DOHH2 (cell line): Measurements from ENCODE around the gene CYP11A1.

ENCODE experiments used
- H3F3A ChIP-seq: fragments of 200-600 bp; sonication (generic), shearing (Covaris generic); 2 replicates; pipeline ENCODE4 v1.6.0; 2016; ENCODE audit warnings: antibody characterized with exemption, mild to moderate bottlenecking; ENCODE audit not compliant: control insufficient read depth, insufficient read depth
- H3K27ac ChIP-seq: fragments of 200-600 bp; sonication (generic); 2 replicates; pipeline ENCODE4 v1.5.1; 2014; ENCODE audit warnings: low read depth, mild to moderate bottlenecking, low read length, moderate library complexity
- H3K27me3 ChIP-seq: fragments of 200-600 bp; sonication (generic); 2 replicates; pipeline ENCODE4 v1.6.1; 2014; ENCODE audit warnings: mild to moderate bottlenecking, low read length, mixed read lengths; ENCODE audit not compliant: control insufficient read depth
- H3K36me3 ChIP-seq: fragments of 200-600 bp; sonication (generic); 2 replicates; pipeline ENCODE4 v1.6.1; 2014; ENCODE audit warnings: mild to moderate bottlenecking, low read length, moderate library complexity, mixed read lengths; ENCODE audit not compliant: control insufficient read depth
- H3K4me1 ChIP-seq: fragments of 200-600 bp; sonication (generic); 2 replicates; pipeline ENCODE4 v1.6.1; 2014; ENCODE audit warnings: mild to moderate bottlenecking, low read length, mixed read lengths; ENCODE audit not compliant: control insufficient read depth
- H3K4me2 ChIP-seq: fragments of 200-600 bp; sonication (generic); 2 replicates; pipeline ENCODE4 v1.6.0; 2014; ENCODE audit warnings: mild to moderate bottlenecking, low read length, moderate library complexity
- H3K4me3 ChIP-seq: fragments of 200-600 bp; sonication (generic); 2 replicates; pipeline ENCODE4 v1.5.1; 2014; ENCODE audit warnings: mild to moderate bottlenecking, low read length, mixed read lengths
- H3K79me2 ChIP-seq: fragments of 200-600 bp; sonication (generic); 2 replicates; pipeline ENCODE4 v1.6.1; 2014; ENCODE audit warnings: mild to moderate bottlenecking, low read length, mixed read lengths; ENCODE audit not compliant: control insufficient read depth
- H3K9me2 ChIP-seq: fragments of 200-600 bp; sonication (generic); replicated peaks from 2 replicates; pipeline ENCODE4 v1.6.1; 2014; ENCODE audit warnings: mild to moderate bottlenecking, low read length, mixed read lengths; ENCODE audit not compliant: control insufficient read depth
- H3K9me3 ChIP-seq: fragments of 200-600 bp; sonication (generic); 2 replicates; pipeline ENCODE4 v1.6.1; 2014; ENCODE audit warnings: antibody characterized with exemption, low read length, mixed read lengths; ENCODE audit not compliant: control insufficient read depth, insufficient read depth
- H4K20me1 ChIP-seq: fragments of 200-600 bp; sonication (generic); 2 replicates; pipeline ENCODE4 v1.6.0; 2014; ENCODE audit warnings: low read depth, mild to moderate bottlenecking, antibody characterized with exemption, low read length, moderate library complexity; ENCODE audit not compliant: control insufficient read depth, insufficient read depth
- CTCF ChIP-seq: fragments of 200-600 bp; sonication (generic); IDR thresholded peaks from one replicate; pipeline ENCODE4 v1.5.1; 2014; ENCODE audit warnings: antibody characterized with exemption, mild to moderate bottlenecking, low read depth, low read length; ENCODE audit not compliant: poor library complexity, severe bottlenecking
- EZH2phosphoT487 ChIP-seq: fragments of 200-600 bp; sonication (generic); IDR thresholded peaks from 2 replicates; pipeline ENCODE4 v1.6.1; 2017; ENCODE audit warnings: borderline replicate concordance, mild to moderate bottlenecking, antibody characterized with exemption, low read length, moderate library complexity, mixed read lengths

CYP11A1 gene

GRCh38 chr15:74412159-74412558 lies 44.7 kb upstream of the CYP11A1 start:
- no peak overlapping the region for H3K27ac ChIP-seq
- peaks cover 20% of the 10 kb centered on the region; the same call in 1 of the 2 replicates for H4K20me1 ChIP-seq
- TF ChIP-seq EZH2phosphoT487: no peak
- peaks cover 91% of the 10 kb centered on the region for H3K27me3 ChIP-seq
- no peak overlapping the region for H3K4me2 ChIP-seq
- no peaks in the 10 kb centered on the region for H3K36me3 ChIP-seq
- H3F3A ChIP-seq: no peaks in the 10 kb centered on the region
- no peaks in the 10 kb centered on the region for H3K9me2 ChIP-seq
- H3K9me3 ChIP-seq: no peaks in the 10 kb centered on the region
- no peaks in the 10 kb centered on the region for H3K4me1 ChIP-seq
- no peaks in the 10 kb centered on the region for H3K79me2 ChIP-seq
- H3K4me3 ChIP-seq: no peak overlapping the region

- Histone ChIP-seq H3K27me3 (peaks cover 91% of the 10 kb centered on the region), H3K9me3 (no peaks in the 10 kb centered on the region), H3K4me1 (no peaks in the 10 kb centered on the region), H3K27ac (no peak overlapping the region), H3K9me2 (no peaks in the 10 kb centered on the region), H3K4me2 (no peak overlapping the region), H3K36me3 (no peaks in the 10 kb centered on the region), H3F3A (no peaks in the 10 kb centered on the region), H3K4me3 (no peak overlapping the region), H3K79me2 (no peaks in the 10 kb centered on the region), H4K20me1 (peaks cover 24% of the 10 kb centered on the region)
- TF ChIP-seq CTCF: no peak
- no peak for TF ChIP-seq EZH2phosphoT487
These were observed 44.2 kb upstream of the CYP11A1 start for GRCh38 chr15:74411686-74412085.

- peaks cover 21% of the 10 kb centered on the region for H4K20me1 ChIP-seq
- no peaks in the 10 kb centered on the region for H3K36me3 ChIP-seq
- no peaks in the 10 kb centered on the region for H3K79me2 ChIP-seq
- no peak overlapping the region for H3K4me3 ChIP-seq
- no peak overlapping the region for H3K4me2 ChIP-seq
- H3K4me1 ChIP-seq: no peaks in the 10 kb centered on the region
- peaks cover 91% of the 10 kb centered on the region for H3K27me3 ChIP-seq
- no peak overlapping the region for H3K27ac ChIP-seq
- H3K9me2 ChIP-seq: no peaks in the 10 kb centered on the region
- TF ChIP-seq EZH2phosphoT487: no peak
- no peak for TF ChIP-seq CTCF
- no peaks in the 10 kb centered on the region for H3K9me3 ChIP-seq
- H3F3A ChIP-seq: no peaks in the 10 kb centered on the region
These were observed 43.1 kb upstream of the CYP11A1 start for GRCh38 chr15:74410502-74410901.

GRCh38 chr15:74409225-74409624 lies 41.8 kb upstream of the CYP11A1 start:
- Histone ChIP-seq H3K36me3 (no peaks in the 10 kb centered on the region), H3K4me3 (no peak overlapping the region), H3K9me2 (no peaks in the 10 kb centered on the region), H3K27me3 (peaks cover 89% of the 10 kb centered on the region), H3K79me2 (no peaks in the 10 kb centered on the region), H3K9me3 (no peaks in the 10 kb centered on the region), H3F3A (no peaks in the 10 kb centered on the region), H4K20me1 (peaks cover 21% of the 10 kb centered on the region), H3K4me2 (no peak overlapping the region), H3K4me1 (peaks cover 6% of the 10 kb centered on the region), H3K27ac (no peak overlapping the region)
- TF ChIP-seq EZH2phosphoT487: no peak
- no peak for TF ChIP-seq CTCF
